Panc1 (cell line): Measurements from ENCODE around the gene TNRC6A. TPM values are rescaled to one million over a fixed set of nuclear protein-coding genes. Genes with fewer than 3 reads are reported as not detected.

Experiments used
- ATAC-seq: fragments of 200-7000 bp; cut with Tn5 transposase; 2 replicates; pipeline ENCODE4 v1.9.1; 2020; ENCODE audit warnings: mild to moderate bottlenecking, moderate library complexity
- Bru-seq: library from RNA; stranded (reverse); fragments of 400-500 nt; gene quantifications from one replicate; lab custom pipeline; 2021; lab: Mats Ljungman, UMichigan
- BruChase-seq, 2 experiments: library from RNA; stranded (reverse); fragments of 400-500 nt; gene quantifications; one replicate each; lab custom pipeline; 2021; lab: Mats Ljungman, UMichigan
- BruUV-seq: library from RNA; stranded (reverse); fragments of 400-500 nt; replicated peaks from 2 replicates; lab custom pipeline; 2021; lab: Mats Ljungman, UMichigan
- CTCF ChIA-PET: fragments of 300-600 bp; sonication (Branson Sonifier 250); formaldehyde crosslinking; loops from one replicate; lab custom pipeline; 2022; ENCODE audit warnings: antibody characterized with exemption; lab: Charles Lee
- POLR2A ChIA-PET: fragments of 300-600 bp; sonication (Branson Sonifier 250); formaldehyde crosslinking; loops from one replicate; lab custom pipeline; 2022; ENCODE audit warnings: antibody characterized with exemption; lab: Charles Lee
- DNase-seq: peaks from one replicate; pipeline ENCODE4 v3.0.0-alpha.2; 2010; ENCODE audit warnings: low read depth, low spot score
- H3K27ac ChIP-seq: 2 replicates; pipeline ENCODE4 v1.5.1; 2011; ENCODE audit warnings: mild to moderate bottlenecking, low read length, inconsistent platforms
- H3K27me3 ChIP-seq: fragments of 200-500 bp; sonication (Bioruptor generic); 2 replicates; pipeline ENCODE4 v1.6.0; 2014; ENCODE audit warnings: low read length, inconsistent platforms; ENCODE audit not compliant: control insufficient read depth, insufficient read depth
- H3K36me3 ChIP-seq: fragments of 200-500 bp; sonication (Bioruptor generic); 2 replicates; pipeline ENCODE4 v1.5.1; 2014; ENCODE audit warnings: inconsistent platforms, mild to moderate bottlenecking, low read length, moderate library complexity; ENCODE audit not compliant: control insufficient read depth, insufficient read depth
- H3K4me1 ChIP-seq: 2 replicates; pipeline ENCODE4 v1.5.1; 2011; ENCODE audit warnings: inconsistent platforms, mild to moderate bottlenecking, low read length, moderate library complexity; ENCODE audit not compliant: control insufficient read depth, insufficient read depth
- H3K4me3 ChIP-seq, 2 experiments: 2 replicates each; pipeline ENCODE4 v1.5.1; 2011 to 2012; ENCODE audit warnings: low read depth in 2 of 2, low read length in 2 of 2, mild to moderate bottlenecking in 2 of 2, inconsistent platforms in 1 of 2, moderate library complexity in 1 of 2
- H3K9me3 ChIP-seq: fragments of 200-500 bp; sonication (Bioruptor generic); 2 replicates; pipeline ENCODE4 v1.5.1; 2014; ENCODE audit warnings: low read depth, mild to moderate bottlenecking, inconsistent platforms, low read length, moderate library complexity; ENCODE audit not compliant: control insufficient read depth, insufficient read depth
- POLR2AphosphoS5 ChIP-seq: IDR thresholded peaks from 2 replicates; pipeline ENCODE4 v1.6.1; 2012; ENCODE audit warnings: mild to moderate bottlenecking, low read depth, low read length, moderate library complexity
- SIN3A ChIP-seq: IDR thresholded peaks from 2 replicates; pipeline ENCODE4 v1.6.1; 2012; ENCODE audit warnings: low read depth, mild to moderate bottlenecking, low read length, moderate library complexity, borderline replicate concordance; ENCODE audit not compliant: insufficient read depth
- TCF7L2 ChIP-seq: IDR thresholded peaks from 2 replicates; pipeline ENCODE4 v1.6.1; 2011; ENCODE audit warnings: mild to moderate bottlenecking, low read depth, low read length, inconsistent platforms
- in situ Hi-C: cut with HindIII; loops from 2 replicates; pipeline ENCODE4 v1.10.0; 2016; ENCODE audit warnings: low sequenced_read_pairs, low pct_unique_long_range_greater_than_20kb
- intact Hi-C: fragments of 100-400 bp; cut with micrococcal nuclease; formaldehyde crosslinking; loops from one replicate; pipeline ENCODE4 v1.10.0; 2022; ENCODE audit not compliant: unreplicated experiment
- long read RNA-seq: library from polyadenylated mRNA; unstranded; transcript quantifications from one replicate; pipeline ENCODE4 v2.0.0, GENCODE V29; 2021; ENCODE audit not compliant: unreplicated experiment
- polyA plus RNA-seq: library from polyadenylated mRNA; unstranded; fragments of >200 nt; gene quantifications from one replicate; pipeline ENCODE4 v1.2.1, GENCODE V29; 2012; ENCODE audit warnings: missing spikeins; ENCODE audit not compliant: insufficient read length
- total RNA-seq: library from RNA; stranded (reverse); gene quantifications from one replicate; pipeline ENCODE4 v1.2.1, GENCODE V29; 2021; ENCODE audit not compliant: unreplicated experiment
- TF ChIP-seq, protein P1 (sequence below): fragments of 450-650 bp; IDR thresholded peaks from 2 replicates; pipeline ENCODE4 v1.5.1; 2017; ENCODE audit warnings: mild to moderate bottlenecking
- TF ChIP-seq, protein P2 (sequence below), 2 experiments: IDR thresholded peaks; 2 replicates each; pipeline ENCODE4 v1.6.1; 2011 to 2012; ENCODE audit warnings: low read depth in 2 of 2, control low read depth in 1 of 2, low read length in 1 of 2, mild to moderate bottlenecking in 1 of 2, moderate library complexity in 1 of 2; ENCODE audit not compliant: insufficient read depth in 1 of 2

TNRC6A gene
- total RNA-seq, result 53.6 TPM
- 36.2 TPM for polyA plus RNA-seq
- percentile 97 among the genes with signal in this experiment for Bru-seq, nascent RNA
- percentile 96 among the genes with signal in this experiment for BruChase-seq, experiment 1, labeled RNA remaining after a 2-hour chase
- percentile 91 among the genes with signal in this experiment for BruChase-seq, experiment 2, labeled RNA remaining after a 6-hour chase
- long read RNA-seq, partial matches to known transcripts, result 48 of 70 reads
- long read RNA-seq, other reads (novel, unspliced or antisense), result 21 of 70 reads

DNA sequence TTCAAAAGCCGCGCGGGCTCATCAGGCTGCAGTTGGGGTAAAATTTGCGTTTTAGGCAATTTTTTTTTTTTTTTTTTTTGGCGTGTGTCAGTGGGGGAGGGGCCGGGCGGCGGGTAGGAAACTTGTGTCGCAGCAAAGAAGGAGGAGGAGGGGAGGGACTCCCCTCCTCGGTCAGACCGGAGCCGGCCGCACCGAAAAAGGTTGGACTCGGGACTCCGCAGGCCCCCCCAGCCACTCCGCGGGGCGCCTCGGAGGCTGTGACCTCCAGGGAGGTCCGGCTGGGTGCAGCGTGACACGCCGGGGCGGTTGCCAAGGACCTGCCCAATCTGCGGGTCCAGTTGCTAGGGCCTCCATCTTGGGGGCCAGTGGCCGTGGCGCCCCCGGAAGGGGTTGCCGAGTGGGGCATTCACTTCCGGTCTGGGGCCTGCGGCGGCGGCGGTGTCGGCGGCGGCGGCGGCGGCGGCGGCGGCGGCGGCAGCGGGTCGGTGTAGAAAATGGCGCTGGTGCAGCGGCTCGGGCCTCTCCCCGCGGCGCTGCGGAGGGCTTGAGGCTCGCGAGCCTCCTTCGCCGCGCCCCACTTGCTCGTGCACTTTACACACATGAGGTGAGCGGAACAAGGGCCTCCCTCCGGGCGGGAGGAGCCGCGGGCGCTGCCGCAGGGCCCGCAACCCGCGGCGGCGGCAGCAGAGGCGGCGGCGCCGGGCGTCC is at the start of gene TNRC6A:
Gene TNRC6A (plus strand): TSS at position 409 of the 708 bp plus-strand sequence. CDS start 191 bp downstream, at position 600.
- peaks cover 25% of the 10 kb centered on the region for H3K4me1 ChIP-seq
- ChIA-PET CTCF (no interaction called here), POLR2A (interaction anchor here (0.5 kb wide), 1 partner anchor 1191 kb away, joined by 12 read pairs; no protein-coding TSS in a partner anchor)
- DNase-seq (no peak), ATAC-seq (peak; percentile 98)
- H3K4me3 ChIP-seq, result peak within 1 kb of the TSS; percentile 82 to 85
- peak within 1 kb of the TSS; percentile 97 for H3K27ac ChIP-seq
- TF ChIP-seq SIN3A, result peak; percentile 74; the same call in 1 of the 2 replicates
- TF ChIP-seq TCF7L2, result no peak
- TF ChIP-seq POLR2AphosphoS5, result peak; percentile 85
- TF ChIP-seq, protein P1, sequence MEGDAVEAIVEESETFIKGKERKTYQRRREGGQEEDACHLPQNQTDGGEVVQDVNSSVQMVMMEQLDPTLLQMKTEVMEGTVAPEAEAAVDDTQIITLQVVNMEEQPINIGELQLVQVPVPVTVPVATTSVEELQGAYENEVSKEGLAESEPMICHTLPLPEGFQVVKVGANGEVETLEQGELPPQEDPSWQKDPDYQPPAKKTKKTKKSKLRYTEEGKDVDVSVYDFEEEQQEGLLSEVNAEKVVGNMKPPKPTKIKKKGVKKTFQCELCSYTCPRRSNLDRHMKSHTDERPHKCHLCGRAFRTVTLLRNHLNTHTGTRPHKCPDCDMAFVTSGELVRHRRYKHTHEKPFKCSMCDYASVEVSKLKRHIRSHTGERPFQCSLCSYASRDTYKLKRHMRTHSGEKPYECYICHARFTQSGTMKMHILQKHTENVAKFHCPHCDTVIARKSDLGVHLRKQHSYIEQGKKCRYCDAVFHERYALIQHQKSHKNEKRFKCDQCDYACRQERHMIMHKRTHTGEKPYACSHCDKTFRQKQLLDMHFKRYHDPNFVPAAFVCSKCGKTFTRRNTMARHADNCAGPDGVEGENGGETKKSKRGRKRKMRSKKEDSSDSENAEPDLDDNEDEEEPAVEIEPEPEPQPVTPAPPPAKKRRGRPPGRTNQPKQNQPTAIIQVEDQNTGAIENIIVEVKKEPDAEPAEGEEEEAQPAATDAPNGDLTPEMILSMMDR, result no peak
- TF ChIP-seq, protein P2, sequence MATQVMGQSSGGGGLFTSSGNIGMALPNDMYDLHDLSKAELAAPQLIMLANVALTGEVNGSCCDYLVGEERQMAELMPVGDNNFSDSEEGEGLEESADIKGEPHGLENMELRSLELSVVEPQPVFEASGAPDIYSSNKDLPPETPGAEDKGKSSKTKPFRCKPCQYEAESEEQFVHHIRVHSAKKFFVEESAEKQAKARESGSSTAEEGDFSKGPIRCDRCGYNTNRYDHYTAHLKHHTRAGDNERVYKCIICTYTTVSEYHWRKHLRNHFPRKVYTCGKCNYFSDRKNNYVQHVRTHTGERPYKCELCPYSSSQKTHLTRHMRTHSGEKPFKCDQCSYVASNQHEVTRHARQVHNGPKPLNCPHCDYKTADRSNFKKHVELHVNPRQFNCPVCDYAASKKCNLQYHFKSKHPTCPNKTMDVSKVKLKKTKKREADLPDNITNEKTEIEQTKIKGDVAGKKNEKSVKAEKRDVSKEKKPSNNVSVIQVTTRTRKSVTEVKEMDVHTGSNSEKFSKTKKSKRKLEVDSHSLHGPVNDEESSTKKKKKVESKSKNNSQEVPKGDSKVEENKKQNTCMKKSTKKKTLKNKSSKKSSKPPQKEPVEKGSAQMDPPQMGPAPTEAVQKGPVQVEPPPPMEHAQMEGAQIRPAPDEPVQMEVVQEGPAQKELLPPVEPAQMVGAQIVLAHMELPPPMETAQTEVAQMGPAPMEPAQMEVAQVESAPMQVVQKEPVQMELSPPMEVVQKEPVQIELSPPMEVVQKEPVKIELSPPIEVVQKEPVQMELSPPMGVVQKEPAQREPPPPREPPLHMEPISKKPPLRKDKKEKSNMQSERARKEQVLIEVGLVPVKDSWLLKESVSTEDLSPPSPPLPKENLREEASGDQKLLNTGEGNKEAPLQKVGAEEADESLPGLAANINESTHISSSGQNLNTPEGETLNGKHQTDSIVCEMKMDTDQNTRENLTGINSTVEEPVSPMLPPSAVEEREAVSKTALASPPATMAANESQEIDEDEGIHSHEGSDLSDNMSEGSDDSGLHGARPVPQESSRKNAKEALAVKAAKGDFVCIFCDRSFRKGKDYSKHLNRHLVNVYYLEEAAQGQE (IDR thresholded peaks at IDR 0.05; ENCODE audit: insufficient read depth in 1 of 2, low read depth in 2 of 2, low read length in 1 of 2), result no peak; a peak in 1 of 4 replicates
- in situ Hi-C loops (no loop called here), intact Hi-C loops (no loop called here)
- no peaks in the 10 kb centered on the region for H3K27me3 ChIP-seq
- no peaks in the 10 kb centered on the region for H3K9me3 ChIP-seq
- BruUV-seq, result no TSS peak
- H3K36me3 ChIP-seq, result peaks cover 7% of the 10 kb centered on the region

DNA sequence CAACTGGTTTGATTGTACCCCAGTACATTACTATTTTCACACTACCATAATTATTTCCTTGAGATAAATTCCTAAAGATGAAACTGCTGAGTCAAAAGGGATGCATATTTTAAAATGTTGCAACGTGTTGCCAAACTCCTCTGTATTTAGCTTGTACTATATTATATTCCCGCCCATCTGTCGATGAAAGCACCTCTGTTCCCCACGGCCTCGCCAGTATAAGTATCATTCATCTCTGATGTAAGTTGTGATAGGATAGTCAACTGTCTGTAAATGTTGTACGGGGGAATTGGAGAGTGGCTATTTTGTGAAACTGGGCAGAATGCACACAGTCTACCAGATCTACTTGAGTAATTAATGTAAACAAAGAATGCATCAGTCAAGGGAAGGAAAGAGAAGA is 47.7 kb upstream of the TNRC6A start:
- Histone ChIP-seq H3K4me3 (no peak overlapping the region), H3K27me3 (no peaks in the 10 kb centered on the region), H3K27ac (0 out of 2 replicates have a peak overlapping the region, but pooled peaks have one; percentile 8), H3K36me3 (no peaks in the 10 kb centered on the region), H3K4me1 (peaks cover 14% of the 10 kb centered on the region), H3K9me3 (no peaks in the 10 kb centered on the region)
- ChIA-PET POLR2A (interaction anchor here (0.7 kb wide), 1 partner anchor 11 kb away, joined by 3 read pairs; no protein-coding TSS in a partner anchor), CTCF (no interaction called here)
- BruUV-seq, result no TSS peak
- TF ChIP-seq TCF7L2, result no peak
- no peak for TF ChIP-seq POLR2AphosphoS5
- TF ChIP-seq, protein P1, result no peak
- TF ChIP-seq, protein P2 (IDR thresholded peaks at IDR 0.05; ENCODE audit: insufficient read depth in 1 of 2, low read depth in 2 of 2, low read length in 1 of 2), result no peak
- no peak for TF ChIP-seq SIN3A
- ATAC-seq (no peak), DNase-seq (no peak)
- intact Hi-C loops, result no loop called here
- in situ Hi-C loops, result no loop called here
